HG02610 (cell line): ENCODE measurements around the gene RBM47.
"Not testable (repeated sequence)": the region's sequence is repeated elsewhere in the genome, so short reads cannot be mapped to it uniquely, and the experiment has no call there.

Source experiments
- ATAC-seq: cut with Tn5 transposase; IDR thresholded peaks from one replicate; pipeline ENCODE4 v1.9.1; 2021; ENCODE audit warnings: mild to moderate bottlenecking, moderate library complexity; ENCODE audit not compliant: unreplicated experiment

RBM47 gene

GRCh38 chr4:40629401-40630334 lies at the start of gene RBM47:
RBM47 (minus strand) TSS chr4:40629864; CDS start chr4:40438893, 190,971 bp downstream.
- peak; percentile 36 for ATAC-seq

- no peak for ATAC-seq
These were observed 48.8 kb upstream of the RBM47 start for GRCh38 chr4:40678421-40678820.

DNA sequence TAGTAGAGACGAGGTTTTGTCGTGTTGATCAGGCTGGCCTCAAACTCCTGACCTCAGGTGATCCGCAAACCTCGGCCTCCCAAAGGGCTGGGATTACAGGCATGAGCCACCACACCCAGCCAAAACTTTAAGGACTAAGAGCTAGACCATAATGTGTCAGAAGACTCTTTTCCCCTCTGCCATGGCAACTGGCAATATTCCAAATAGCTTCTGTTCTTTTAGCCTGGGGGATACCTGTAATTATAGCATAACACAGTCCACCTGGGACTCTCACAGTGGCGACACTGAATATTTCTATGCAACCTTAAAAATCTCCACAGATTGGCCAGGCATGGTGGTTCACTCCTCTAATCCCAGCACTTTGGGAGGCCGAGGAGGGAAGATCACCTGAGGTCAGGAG lies 45.5 kb upstream of the RBM47 start:
- ATAC-seq = no peak

DNA sequence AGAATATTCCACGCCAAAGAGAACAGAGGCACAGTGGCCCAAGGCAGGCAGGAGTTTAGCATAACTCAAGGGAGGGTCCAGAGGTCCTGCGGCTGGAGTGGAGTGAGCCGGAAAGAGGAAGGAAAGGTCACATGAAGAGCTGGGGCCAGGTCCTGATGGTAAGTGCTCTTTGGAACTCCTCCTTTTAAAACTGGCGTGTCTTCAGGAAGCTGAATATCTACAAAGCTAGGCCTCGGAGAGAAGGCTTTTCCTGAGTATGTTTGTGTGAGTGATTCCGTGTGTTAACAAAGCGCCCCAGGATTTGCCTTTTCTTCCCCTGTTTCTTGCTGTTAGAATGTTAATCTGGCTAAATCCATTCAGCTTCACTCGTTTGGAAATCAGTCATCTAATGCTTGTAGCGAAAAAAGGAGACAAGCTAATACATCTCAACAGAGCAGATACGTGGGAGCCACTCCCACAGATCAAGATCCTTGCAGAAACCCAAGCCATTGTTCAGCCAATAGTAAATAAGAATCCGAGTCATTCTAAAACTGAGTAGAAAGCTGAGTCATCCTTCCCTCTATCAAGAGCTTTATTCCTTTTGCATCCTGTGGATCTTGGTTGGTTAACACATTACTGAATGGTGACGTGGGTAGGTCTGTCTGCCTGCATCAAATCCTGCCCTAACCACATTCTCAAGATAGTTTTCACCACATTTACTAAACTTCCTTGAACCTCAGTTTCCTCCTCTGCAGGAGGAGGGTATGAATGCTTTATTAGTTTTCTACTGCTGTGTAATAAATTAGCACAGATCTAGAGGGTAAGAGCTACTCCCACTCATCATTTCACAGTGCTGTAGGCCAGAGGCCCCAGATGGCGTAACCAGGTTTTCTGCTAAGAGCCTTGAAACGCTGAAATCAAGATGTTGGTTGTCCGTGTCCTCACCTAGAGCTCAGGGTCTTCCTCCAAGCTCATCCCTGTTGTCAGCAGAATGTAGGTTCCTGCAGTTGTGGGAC lies 43.2 kb upstream of the RBM47 start:
- peak; percentile 86 for ATAC-seq

- ATAC-seq = no peak
These were observed 39.8 kb upstream of the RBM47 start for GRCh38 chr4:40669504-40669903.

GRCh38 chr4:40665842-40666241 lies 36.2 kb upstream of the RBM47 start:
- ATAC-seq = no peak

GRCh38 chr4:40662962-40663604 lies 33.4 kb upstream of the RBM47 start:
- ATAC-seq = peak; percentile 88

GRCh38 chr4:40661803-40662202 lies 32.1 kb upstream of the RBM47 start:
- ATAC-seq = no peak

- peak; percentile 95 for ATAC-seq
These were observed 26.7 kb upstream of the RBM47 start for GRCh38 chr4:40656201-40656863.

DNA sequence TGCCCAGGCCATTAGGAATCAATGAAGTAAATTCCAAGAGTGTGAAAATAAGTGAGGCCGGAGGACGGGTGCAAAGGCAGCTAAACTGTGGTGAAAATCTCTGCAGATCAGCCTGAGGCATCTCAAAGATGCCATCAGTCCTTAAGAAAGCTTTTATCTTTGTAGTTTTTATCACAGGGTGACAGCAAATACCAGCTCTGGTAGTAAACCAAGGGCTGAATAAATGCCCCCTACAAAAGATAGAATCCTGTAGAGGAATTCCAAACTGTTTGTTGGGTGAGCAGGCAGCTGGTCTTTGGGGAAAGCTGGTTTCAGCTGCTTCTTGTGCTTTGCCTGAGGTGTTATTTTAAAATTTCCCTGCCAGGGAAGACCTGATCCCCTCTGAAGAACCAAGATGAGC lies 21.6 kb upstream of the RBM47 start:
- ATAC-seq = no peak

DNA sequence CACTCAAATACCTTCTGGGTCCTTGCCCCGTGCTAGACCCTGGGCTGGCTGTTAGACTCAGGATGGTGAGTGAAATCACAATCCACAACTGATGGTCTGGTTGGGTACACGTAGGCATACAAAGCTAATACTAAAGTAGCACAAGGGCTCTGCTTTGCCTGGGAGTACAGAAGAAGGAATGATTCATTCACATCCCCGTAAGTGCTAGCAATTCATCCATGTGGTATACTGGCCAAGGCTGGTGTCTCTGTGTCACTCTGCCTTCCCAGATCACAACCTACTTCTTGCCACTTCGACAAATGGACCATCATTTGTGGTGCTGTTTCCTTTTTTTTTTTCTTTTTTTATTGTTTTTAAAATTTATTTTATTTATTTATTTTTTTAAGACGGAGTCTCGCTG lies 19.7 kb upstream of the RBM47 start:
- peak; percentile 23 for ATAC-seq

DNA sequence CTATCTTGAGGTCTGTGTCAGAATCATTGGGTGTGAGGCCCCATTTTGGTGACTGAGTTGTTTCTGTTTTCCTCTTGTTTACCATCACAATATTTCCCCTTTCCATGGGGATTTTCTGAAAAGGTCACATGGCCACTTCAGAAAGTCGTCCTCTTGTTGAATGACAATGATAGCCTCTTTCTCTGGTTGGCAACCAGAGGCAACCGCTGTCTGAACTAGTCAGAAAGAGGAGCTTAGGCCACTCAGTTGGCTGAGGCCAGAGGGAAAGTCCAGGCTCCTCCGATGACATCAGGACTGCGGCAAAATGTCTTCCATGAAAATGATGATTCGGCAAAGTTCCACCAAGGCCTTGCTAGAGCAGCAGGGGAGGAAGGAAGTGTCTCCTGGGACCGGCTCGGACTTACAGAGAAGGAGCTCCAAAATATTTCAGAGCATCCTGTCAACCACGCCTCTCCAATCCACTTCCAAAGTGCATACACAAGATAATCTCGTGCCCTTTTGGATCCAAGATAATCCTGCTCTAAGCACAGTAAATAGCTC lies 19.1 kb upstream of the RBM47 start:
- peak; percentile 78 for ATAC-seq

DNA sequence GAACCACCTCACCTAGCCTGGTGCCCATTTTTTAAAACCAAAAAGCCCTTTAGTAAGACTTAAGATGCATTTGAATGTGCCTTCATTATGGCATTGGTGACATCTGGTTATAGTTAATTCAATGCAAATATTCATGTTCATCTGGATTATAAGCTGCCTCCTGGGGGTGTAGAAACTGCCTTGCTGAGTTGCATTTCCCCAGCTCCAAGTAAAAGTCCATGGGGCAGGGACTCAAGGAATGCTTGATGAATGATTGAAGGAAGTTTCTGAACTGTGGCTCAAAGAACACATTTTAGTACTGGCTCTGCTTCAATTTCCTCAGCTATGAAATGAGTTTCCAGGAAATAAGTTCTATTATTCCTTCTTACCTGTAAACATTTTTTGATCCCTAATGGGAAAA lies 18.5 kb upstream of the RBM47 start:
- ATAC-seq = no peak

GRCh38 chr4:40645586-40645985 lies 15.9 kb upstream of the RBM47 start:
- no peak for ATAC-seq

DNA sequence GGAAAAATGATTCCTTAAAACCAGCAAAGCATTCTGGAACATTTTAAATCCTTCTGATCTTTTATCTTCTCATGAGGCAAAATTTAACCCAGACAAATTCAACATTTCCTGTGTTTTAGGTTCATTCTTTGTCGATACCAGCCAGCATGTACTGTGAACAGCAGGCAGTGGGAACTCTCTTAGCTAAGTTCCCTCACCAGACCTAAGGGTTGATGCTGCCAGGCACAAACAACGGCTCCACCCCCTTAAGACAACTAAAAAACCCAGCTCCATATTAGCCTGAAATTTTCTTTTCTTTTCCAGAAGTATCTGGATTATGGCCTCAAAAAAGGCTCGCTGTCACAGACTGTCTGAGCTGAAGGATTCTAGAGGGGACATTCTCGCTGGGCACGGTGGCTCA lies 2.4 kb upstream of the RBM47 start:
- no peak for ATAC-seq

GRCh38 chr4:40630335-40631021 lies 814 bp upstream of the RBM47 start:
- peak; percentile 45 for ATAC-seq

GRCh38 chr4:40628888-40629287 lies 776 bp downstream of the RBM47 start:
- no peak for ATAC-seq

DNA sequence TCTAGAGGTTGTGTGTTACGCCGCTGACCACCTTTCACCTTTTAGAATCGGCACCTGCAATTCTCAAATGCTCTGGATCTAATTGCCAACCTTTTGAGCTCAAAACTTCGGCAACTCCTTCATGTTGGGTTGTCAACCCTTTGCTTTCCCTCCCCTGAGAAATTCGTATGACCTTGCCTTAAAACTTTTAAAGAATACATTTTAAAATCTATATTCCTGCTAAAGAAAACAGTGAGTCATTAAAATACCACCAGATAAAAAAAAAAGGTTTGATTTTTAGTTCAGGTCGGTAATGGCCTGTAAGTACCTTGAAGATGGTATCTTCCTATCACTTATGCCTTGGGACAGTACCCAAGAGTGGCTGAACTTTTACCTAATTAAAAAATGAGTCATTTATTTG lies 1.3 kb downstream of the RBM47 start:
- not testable (repeated sequence) for ATAC-seq

DNA sequence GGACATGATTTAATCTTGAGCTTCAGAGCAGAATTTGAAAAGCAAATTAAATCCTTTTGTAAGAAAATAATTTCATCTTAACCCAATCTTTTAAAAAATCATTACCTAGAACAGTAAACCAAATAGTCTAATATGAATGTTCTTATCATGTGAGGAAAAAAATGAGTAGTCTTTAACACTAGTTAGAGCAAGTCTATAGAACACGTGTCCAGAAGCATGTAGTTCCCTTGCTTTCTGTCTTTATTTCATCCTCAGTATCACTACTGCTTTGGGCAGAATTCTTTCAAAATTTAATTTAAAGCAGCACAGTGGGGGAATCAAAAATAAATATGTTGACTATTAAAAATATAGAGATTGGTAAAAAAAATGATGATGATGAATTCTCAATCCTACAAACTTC lies 2.1 kb downstream of the RBM47 start:
- no peak for ATAC-seq
